Astrocyte of the hippocampus (primary cell): ENCODE results near the gene NUDT2.

ENCODE experiments used
- DNase-seq: peaks from one replicate; pipeline ENCODE4 v3.0.0; 2011; ENCODE audit warnings: low read depth, low spot score

Gene NUDT2

GRCh38 chr9:34385561-34386230 lies 56.3 kb downstream of the NUDT2 start:
- no peak for DNase-seq

- no peak for DNase-seq
Measured at GRCh38 chr9:34386656-34387055, 57.3 kb downstream of the NUDT2 start.

GRCh38 chr9:34387239-34387638 lies 57.9 kb downstream of the NUDT2 start:
- no peak for DNase-seq

- no peak for DNase-seq
Measured at GRCh38 chr9:34392511-34392910, 63.1 kb downstream of the NUDT2 start.
